Suprapubic skin (tissue), 4 donors: ENCODE data around the gene MED13L.

Experiments
- EP300 ChIP-seq: sonication (generic); formaldehyde crosslinking; IDR thresholded peaks from one replicate; pipeline ENCODE4 v1.6.1; 2017; ENCODE audit warnings: antibody characterized with exemption
- POLR2A ChIP-seq, 2 donors: fragments of 450-650 bp; IDR thresholded peaks; one replicate each; pipeline ENCODE4 v1.6.1; 2017; ENCODE audit warnings: antibody characterized with exemption in 2 of 2, mild to moderate bottlenecking in 2 of 2, moderate library complexity in 2 of 2
- POLR2AphosphoS5 ChIP-seq, 3 donors: sonication (generic); formaldehyde crosslinking; IDR thresholded peaks; one replicate each; pipeline ENCODE4 v1.6.1; 2017; ENCODE audit warnings: antibody characterized with exemption in 3 of 3
- TF ChIP-seq, protein P1 (sequence below), 2 donors: fragments of 200-600 bp in 1 of 2; fragments of 450-650 bp in 1 of 2; sonication (generic) in 1 of 2; IDR thresholded peaks; one replicate each; pipeline ENCODE4 v1.5.1; 2016 to 2019; ENCODE audit warnings: antibody characterized with exemption in 2 of 2, mild to moderate bottlenecking in 1 of 2, moderate library complexity in 1 of 2

DNA sequence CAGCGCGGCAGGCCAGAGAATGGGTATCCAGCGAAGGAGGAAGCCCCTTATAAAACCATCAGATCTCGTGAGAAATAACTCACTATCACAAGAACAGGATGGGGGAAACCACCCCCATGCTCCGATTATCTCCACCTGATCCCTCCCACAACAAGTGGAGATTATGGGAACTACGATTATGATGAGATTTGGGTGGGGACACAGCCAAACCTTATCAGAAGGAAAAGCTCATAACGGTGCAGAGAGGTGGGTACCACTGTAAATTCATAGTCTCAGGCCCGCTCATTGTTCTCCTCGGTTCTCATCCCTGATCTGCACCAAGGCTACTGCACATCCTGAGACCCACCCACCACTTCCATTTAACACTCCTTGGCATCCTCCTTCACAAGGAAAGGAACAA is 326.5 kb downstream of the MED13L start:
- TF ChIP-seq POLR2A (IDR thresholded peaks at IDR 0.05): no peak
- TF ChIP-seq, protein P1, sequence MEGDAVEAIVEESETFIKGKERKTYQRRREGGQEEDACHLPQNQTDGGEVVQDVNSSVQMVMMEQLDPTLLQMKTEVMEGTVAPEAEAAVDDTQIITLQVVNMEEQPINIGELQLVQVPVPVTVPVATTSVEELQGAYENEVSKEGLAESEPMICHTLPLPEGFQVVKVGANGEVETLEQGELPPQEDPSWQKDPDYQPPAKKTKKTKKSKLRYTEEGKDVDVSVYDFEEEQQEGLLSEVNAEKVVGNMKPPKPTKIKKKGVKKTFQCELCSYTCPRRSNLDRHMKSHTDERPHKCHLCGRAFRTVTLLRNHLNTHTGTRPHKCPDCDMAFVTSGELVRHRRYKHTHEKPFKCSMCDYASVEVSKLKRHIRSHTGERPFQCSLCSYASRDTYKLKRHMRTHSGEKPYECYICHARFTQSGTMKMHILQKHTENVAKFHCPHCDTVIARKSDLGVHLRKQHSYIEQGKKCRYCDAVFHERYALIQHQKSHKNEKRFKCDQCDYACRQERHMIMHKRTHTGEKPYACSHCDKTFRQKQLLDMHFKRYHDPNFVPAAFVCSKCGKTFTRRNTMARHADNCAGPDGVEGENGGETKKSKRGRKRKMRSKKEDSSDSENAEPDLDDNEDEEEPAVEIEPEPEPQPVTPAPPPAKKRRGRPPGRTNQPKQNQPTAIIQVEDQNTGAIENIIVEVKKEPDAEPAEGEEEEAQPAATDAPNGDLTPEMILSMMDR (IDR thresholded peaks at IDR 0.05): no peak
- no peak for TF ChIP-seq EP300
- TF ChIP-seq POLR2AphosphoS5 (IDR thresholded peaks at IDR 0.05): no peak
